C4-2B (cell line): Measurements from ENCODE around the gene FHIT.

Source experiments
- H3K27ac ChIP-seq: fragments of 450-650 bp; 2 replicates; pipeline ENCODE4 v1.5.1; 2017
- ZFX ChIP-seq: fragments of 450-650 bp; IDR thresholded peaks from 2 replicates; pipeline ENCODE4 v1.6.1; 2017
- TF ChIP-seq, protein P1 (sequence below): fragments of 450-650 bp; conservative IDR thresholded peaks from 2 replicates; pipeline ENCODE4 v1.5.1; 2017; ENCODE audit warnings: mild to moderate bottlenecking

FHIT gene

DNA sequence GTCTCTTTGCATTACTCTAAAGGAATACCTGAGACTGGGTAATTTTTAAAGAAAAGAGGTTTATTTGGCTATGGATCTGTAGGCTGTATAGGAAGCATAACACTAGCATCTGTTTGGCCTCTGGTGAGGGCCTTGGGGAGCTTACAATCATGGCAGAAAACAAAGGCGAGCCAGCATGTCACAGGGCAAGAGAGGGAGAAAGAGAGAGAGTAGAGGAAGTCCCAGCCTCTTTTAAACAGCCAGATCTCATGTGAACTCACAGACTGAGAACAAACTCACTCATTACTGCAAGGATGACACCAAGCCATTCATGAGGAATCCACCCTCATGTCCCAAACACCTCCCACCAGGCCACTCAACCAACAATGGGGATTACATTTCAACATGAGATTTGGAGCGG is 974.6 kb downstream of the FHIT start:
- H3K27ac ChIP-seq, result no peak overlapping the region
- TF ChIP-seq, protein P1, sequence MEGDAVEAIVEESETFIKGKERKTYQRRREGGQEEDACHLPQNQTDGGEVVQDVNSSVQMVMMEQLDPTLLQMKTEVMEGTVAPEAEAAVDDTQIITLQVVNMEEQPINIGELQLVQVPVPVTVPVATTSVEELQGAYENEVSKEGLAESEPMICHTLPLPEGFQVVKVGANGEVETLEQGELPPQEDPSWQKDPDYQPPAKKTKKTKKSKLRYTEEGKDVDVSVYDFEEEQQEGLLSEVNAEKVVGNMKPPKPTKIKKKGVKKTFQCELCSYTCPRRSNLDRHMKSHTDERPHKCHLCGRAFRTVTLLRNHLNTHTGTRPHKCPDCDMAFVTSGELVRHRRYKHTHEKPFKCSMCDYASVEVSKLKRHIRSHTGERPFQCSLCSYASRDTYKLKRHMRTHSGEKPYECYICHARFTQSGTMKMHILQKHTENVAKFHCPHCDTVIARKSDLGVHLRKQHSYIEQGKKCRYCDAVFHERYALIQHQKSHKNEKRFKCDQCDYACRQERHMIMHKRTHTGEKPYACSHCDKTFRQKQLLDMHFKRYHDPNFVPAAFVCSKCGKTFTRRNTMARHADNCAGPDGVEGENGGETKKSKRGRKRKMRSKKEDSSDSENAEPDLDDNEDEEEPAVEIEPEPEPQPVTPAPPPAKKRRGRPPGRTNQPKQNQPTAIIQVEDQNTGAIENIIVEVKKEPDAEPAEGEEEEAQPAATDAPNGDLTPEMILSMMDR, result no peak
- TF ChIP-seq ZFX, result no peak

DNA sequence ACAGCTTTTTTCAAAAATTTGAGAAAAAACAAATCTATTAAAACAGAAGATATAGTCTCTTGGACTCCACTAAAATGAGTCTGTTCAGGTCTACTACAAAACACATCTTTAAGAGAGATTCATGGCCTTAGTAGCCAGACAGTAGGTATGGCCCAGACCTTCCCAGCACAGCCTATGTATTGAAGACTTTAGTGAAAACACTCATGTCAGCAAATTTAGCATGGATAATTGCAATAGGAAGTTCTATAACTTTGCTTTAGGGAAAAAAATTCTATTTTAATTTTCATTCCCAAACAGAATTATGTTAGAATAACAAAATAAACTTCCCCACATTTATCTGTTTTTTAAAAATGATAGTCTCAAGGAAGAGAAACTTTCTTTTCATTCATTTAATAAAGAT is 976.6 kb downstream of the FHIT start:
- H3K27ac ChIP-seq, result no peak overlapping the region
- no peak for TF ChIP-seq ZFX
- TF ChIP-seq, protein P1, result no peak

DNA sequence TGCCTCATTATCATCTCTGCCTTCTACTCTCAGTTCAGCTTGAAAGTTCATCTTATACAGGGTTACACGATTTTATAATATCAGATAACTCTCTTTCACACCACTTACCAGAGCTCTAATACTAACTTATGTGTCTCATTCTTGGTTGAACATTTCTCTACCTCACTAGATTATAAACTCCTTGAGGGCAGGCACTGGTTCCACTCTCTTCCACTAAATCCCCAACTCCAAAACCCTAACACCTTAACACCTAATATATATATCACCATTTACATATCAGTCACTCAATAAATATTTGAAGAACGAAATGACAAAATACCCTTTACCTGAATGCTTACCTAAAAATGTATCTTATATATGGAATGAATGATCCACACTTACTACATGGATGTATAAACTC is 977.2 kb downstream of the FHIT start:
- TF ChIP-seq, protein P1, result no peak
- no peak for TF ChIP-seq ZFX

DNA sequence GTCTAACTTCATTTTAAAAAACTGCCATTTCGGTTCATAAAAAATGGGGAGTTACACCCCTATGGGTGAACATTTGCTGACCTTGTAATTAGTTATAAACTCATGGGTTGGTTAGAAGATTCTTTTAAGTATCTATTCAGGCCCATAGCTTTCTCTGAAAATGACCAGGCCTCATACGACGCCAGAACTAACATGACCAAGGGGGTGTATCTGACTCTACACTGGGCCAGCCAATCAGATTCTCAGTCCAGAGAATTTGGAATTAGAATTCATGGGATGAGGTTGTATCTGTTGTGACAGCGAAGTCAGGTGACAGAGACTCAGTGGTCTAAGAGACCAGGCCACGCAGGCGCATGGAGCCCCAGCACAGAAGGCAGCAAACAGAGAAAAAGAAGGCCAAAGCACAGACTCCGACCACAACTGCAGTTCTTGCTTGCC is 981.4 kb downstream of the FHIT start:
- TF ChIP-seq ZFX, result no peak
- TF ChIP-seq, protein P1, result no peak
- H3K27ac ChIP-seq, result no peak overlapping the region

More for the DNA sequence above, 977.2 kb downstream of the FHIT start:
- H3K27ac ChIP-seq, result no peak overlapping the region

DNA sequence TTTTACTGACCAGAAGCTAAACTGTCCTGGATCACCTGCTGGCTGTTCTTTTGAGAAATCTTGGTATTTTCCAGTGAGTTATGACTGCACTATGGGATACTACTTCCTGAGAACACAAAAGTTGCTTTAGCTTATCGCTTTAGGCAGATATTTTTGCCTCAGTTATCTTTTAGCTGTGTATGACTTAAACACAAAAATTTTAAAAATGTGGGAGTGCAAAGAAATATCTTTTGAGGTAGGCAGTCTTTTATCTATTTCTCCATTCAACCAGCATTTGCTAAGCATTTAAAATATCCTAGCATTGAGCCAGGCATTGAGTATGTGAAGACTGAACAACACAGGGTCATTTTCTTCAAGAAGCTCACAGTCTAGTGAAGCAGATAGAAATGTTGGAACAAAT is 981.9 kb downstream of the FHIT start:
- H3K27ac ChIP-seq, result no peak overlapping the region
- TF ChIP-seq ZFX, result no peak

DNA sequence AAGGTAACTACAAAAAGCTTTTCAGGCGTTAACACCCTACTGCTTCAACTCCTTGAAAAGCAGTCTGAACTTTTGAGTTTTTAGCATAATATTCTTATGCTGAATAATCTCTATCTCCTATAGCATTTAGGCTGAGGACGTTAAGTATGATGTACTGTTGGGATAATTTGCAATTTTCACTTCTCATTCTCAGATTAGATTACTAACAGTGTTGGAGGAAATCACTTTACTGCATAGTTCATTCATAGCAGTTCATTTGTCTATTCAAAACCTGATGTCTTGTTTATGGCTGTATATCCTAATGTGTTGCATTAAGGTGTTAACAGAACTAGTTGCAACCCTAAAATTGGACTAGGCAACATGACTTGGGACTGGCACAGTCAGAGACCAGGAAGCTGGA is 983.1 kb downstream of the FHIT start:
- H3K27ac ChIP-seq, result no peak overlapping the region
- TF ChIP-seq ZFX, result no peak
- TF ChIP-seq, protein P1, result no peak

DNA sequence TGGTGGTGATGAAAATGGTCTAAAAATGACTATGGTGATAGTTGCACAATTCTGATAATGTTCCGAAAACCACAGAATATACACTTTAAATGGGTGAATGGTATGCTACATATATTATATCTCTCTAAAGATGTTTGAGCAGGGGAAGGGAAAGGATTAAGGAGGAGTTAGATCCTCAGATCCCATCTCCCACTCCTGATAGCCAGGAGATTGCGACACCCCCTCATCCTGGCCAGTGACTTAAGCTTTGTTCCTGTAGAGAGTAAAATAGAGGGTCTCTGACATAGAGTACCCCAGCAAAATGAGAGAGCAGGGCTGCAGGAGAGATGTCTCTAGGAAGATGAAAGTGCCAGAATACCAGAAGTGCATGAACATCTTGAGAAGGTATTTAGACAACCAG is 984.8 kb downstream of the FHIT start:
- no peak overlapping the region for H3K27ac ChIP-seq
- no peak for TF ChIP-seq ZFX
- TF ChIP-seq, protein P1, result no peak

DNA sequence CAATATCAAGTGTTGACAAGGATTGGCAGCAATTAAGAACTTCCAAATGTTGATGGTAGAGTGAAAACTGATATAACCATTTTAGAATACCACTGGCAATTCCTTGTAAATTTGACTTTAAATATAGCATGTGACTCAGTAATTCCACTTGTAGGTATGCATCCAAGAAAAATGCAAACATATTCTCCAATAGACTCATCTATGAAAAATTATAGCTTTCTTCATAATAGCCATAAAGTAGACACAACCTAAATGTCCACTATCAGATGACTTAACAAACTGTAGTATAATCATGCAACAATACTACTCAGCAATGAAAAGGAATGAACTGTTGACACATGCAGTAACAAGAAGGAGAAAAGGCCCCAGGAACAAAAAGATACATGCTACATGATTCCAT is 988.1 kb downstream of the FHIT start:
- no peak overlapping the region for H3K27ac ChIP-seq
- TF ChIP-seq ZFX, result no peak
- TF ChIP-seq, protein P1, result no peak
